HG03442 (cell line): ENCODE results near the gene CILP2.

ENCODE experiments used
- ATAC-seq: cut with Tn5 transposase; IDR thresholded peaks from one replicate; pipeline ENCODE4 v1.9.1; 2021; ENCODE audit warnings: mild to moderate bottlenecking, moderate library complexity; ENCODE audit not compliant: unreplicated experiment

The CILP2 gene

GRCh38 chr19:19529783-19530422, 8.2 kb upstream of the CILP2 start:
- ATAC-seq = no peak

GRCh38 chr19:19530423-19530804, 7.7 kb upstream of the CILP2 start:
- ATAC-seq = no peak

DNA sequence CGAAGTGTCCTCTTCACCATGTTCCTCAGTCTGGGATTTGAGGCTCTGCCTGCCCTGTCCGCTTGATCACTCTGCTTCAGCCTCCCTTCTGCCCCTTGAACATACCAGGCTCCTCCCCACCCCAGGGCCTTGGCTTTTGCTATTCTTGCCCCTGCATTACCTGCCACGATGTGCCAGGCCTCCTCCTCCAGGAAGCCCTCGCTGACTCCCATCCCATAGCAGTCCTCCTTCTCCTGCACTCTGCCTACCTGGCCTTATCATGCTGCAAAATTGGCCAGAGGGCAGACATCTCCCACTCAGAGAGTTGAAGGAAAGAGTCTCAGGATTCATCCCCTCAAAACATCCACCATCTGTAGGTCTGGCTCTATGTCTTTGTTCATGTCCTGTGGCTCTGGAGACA, 7.2 kb upstream of the CILP2 start:
- ATAC-seq = no peak

- no peak for ATAC-seq
Observed at GRCh38 chr19:19531951-19532805, 5.9 kb upstream of the CILP2 start.

DNA sequence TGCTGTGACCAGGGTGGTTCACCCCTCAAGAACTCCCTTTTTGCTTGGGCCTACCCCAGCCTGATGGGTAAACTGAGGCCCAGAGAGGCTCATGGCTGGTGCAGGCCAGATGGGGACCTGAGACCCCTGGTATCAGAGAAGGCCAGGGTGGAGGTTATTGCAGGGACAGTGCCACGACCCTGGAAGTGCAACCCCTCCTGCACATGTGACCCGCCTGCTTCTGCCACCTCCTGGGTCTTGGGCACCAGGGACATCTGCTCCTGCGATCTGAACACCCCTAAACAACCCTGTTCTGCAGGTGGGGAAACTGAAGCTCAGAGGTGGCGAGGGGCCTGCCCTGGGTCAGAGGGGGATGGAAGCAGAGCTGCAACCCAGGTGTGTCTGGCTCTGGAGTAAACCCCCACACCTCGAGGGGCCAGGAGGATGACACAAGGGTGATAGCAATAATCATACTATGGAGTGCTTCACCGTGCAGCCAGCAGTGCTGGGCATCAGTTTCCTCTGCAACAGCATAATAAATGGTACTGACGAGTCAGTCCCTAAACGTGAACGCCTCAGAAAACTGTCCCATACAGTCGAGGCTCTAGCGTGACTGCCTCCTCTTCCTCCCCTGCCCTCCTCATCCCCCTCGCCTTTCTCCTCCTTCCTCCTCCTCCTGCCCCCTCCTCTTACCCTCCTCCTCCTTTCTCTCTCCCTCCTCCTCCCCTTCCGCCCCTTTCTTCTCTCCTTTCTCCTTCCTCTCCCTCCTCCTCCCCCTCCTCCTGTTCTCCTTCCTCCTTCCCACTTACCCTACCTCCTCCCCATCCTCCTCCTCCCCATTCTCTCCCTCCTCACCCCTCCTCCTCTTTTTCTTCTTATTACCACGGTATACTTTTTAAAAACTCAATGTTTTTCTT, 5.0 kb upstream of the CILP2 start:
- no peak for ATAC-seq

GRCh38 chr19:19533841-19534240, 4.2 kb upstream of the CILP2 start:
- ATAC-seq = no peak

GRCh38 chr19:19534556-19535265, 3.4 kb upstream of the CILP2 start:
- no peak for ATAC-seq

GRCh38 chr19:19535311-19536191, 2.5 kb upstream of the CILP2 start:
- ATAC-seq = no peak

DNA sequence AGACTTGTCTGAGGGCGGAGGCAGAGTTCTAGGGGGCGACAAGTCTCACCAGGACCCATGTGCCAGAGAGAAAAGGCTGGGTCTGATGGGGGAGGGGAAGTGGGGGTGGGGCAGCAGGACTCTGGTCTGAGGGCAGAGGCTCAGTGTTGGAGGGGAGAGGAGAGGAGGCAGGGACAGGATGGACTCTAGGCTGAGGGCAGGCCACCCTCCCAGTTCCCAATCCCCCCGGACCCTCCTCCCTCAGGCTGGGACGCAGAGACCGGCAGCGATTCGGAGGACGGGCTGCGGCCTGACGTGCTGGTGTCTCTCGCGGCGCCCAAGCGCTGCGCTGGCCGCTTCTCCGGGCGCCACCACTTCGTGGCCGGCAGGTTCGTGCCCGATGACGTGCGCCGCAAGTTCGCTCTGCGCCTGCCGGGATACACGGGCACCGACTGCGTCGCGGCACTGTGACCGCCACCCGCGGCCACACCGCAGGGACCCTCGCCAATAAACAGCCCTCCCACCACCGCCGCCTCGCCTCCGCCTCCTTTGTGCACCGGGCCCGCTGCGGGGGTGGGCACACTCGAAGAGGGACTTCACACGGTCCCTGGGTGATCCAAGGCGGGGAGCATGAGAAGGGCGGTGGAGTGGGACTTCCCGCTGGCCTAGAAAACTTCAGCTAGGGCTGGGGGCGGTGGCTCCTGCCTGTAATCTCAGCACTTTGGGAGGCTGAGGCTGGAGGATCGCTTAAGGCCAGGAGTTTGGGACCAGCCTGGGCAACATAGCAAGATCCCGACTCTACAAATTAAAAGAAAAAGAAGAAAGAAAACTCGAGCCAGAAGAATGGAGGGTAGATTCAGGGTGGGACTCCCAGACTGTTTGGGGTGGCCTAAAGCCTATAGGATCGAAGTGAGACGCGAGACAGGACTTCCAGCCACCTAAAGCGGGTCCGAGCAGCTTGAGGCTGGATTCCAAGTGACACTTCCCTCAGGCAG, 703 bp upstream of the CILP2 start:
- ATAC-seq = no peak

GRCh38 chr19:19538785-19539166, 711 bp downstream of the CILP2 start:
- no peak for ATAC-seq

GRCh38 chr19:19539698-19540063, 1.6 kb downstream of the CILP2 start:
- no peak for ATAC-seq

- ATAC-seq = no peak
Observed at GRCh38 chr19:19540064-19540714, 2.1 kb downstream of the CILP2 start.

GRCh38 chr19:19540715-19541515, 2.9 kb downstream of the CILP2 start:
- peak; percentile 57 for ATAC-seq

- no peak for ATAC-seq
Observed at GRCh38 chr19:19541616-19542015, 3.6 kb downstream of the CILP2 start.

DNA sequence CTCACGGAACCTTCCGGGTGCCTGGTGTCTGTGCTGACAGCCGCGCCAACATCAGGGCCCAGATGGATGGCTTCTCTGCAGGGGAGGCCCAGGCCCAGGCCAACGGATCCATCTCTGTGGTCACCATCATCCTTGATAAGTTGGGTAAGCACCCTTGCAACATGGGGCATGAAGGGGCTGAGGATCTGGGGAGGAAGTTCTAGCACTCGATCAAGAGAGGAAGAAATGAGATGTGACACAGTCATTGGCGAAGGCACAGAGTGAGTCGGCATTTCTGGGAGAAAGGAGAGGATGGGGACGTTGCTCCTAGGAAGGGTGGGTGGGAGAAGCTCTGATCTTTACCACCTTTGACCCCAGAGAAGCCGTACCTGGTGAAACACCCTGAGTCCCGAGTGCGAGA, 4.4 kb downstream of the CILP2 start:
- ATAC-seq = no peak

- ATAC-seq = no peak
Observed at GRCh38 chr19:19543101-19543500, 5.0 kb downstream of the CILP2 start.

GRCh38 chr19:19543640-19544039, 5.6 kb downstream of the CILP2 start:
- no peak for ATAC-seq
